Fibroblast of skin of back (primary cell): ENCODE measurements around the gene DNAH10.

ENCODE experiments used
- DNase-seq: peaks from one replicate; pipeline ENCODE4 v3.0.0-alpha.2; 2013

DNAH10 gene

GRCh38 chr12:123843912-123844748 lies 82.0 kb downstream of the DNAH10 start:
- DNase-seq, result no peak

DNA sequence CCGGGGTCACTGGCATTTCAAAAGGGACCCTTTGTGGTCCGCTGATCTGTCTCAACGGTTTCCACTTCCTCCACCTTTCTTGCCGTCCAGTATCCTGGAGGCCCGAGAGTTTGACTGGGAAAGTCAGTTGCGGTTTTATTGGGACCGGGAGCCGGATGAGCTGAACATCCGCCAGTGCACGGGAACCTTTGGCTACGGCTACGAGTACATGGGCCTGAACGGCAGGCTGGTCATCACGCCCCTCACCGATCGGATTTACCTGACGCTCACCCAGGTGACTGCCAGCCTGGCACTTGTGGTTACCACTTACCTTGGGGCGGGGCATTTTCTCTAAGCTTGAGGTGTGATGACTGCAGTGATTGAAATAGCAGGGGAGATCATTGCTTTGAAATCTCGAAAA lies 83.8 kb downstream of the DNAH10 start:
- no peak for DNase-seq

GRCh38 chr12:123846340-123846739 lies 84.2 kb downstream of the DNAH10 start:
- DNase-seq, result no peak

DNA sequence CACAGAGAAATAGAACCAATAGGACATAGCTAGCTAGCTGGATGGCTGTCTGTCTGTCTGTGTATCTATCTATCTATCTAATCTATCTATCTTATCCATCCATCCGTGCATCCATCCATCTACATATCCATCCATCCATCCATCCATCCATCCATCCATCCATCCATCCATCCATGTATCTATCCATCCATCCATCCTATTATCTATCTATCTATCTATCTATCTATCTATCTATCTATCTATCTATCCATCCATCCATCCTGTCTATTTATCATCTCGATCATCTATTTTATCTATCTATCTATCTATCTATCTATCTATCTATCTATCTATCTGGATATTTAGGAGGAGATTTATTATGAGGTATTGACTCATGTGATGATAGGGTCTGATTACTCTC lies 84.9 kb downstream of the DNAH10 start:
- no peak for DNase-seq

- no peak for DNase-seq
Observed at GRCh38 chr12:123847876-123848275, 85.8 kb downstream of the DNAH10 start.

DNA sequence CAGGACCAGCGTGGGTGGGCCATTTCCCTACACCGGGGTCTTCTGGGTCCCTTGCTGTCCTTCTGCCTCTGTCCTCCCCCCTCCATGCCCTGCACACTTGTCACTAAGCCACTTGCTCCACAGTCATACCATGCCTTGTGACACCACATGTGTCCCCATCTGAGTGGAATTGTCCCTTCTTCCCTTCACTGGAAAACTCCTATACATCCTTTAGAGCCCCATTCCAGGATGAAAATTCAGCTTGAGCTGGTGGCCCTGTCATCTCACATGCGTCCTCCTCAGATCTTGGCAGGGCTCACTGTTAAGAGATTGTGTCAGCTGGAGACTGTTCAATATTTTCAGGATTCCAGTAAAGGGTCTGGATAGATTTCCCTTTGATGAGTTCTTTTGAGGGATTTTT lies 87.4 kb downstream of the DNAH10 start:
- DNase-seq, result no peak

GRCh38 chr12:123850246-123851134 lies 88.4 kb downstream of the DNAH10 start:
- no peak for DNase-seq

- DNase-seq, result no peak
Observed at GRCh38 chr12:123853396-123854070, 91.4 kb downstream of the DNAH10 start.

- DNase-seq, result no peak
Observed at GRCh38 chr12:123854232-123854631, 92.1 kb downstream of the DNAH10 start.

DNA sequence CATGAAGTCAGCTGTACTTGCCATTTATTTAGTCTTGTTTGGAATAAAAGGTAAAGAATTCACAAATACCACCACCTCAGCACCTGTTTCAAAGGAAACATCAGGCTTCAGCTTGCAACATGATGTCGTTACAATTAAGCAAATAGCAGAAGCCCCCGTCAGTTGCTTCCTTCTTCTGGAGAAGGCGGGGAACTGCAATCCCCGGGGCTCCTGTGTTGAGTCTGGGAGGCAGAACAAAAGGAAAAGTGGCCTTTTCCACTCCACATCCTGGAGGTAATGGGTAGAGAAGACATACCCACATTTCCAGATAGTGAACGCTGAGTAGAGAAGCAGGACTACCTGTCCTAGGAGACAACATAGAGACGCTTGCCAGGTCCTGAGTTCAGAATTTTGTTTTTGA lies 92.8 kb downstream of the DNAH10 start:
- DNase-seq, result no peak

DNA sequence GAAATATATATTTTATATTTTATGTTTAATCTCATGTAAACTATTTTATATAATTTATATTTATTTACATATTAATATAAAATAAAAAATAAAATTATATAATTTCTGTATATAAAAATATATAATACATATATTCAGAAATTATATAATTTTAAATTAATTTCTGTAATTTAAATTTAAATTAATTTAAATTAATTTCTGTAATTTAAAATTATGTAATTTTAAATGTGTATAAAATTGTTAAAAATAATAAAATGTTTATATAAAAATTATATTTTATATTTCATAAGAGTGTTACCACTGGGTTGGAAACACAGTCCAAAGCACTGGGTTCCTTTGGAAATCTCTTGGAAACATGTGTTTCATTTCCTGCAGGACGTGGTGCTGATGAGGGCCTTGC lies 94.6 kb downstream of the DNAH10 start:
- no peak for DNase-seq

GRCh38 chr12:123858176-123858575 lies 96.1 kb downstream of the DNAH10 start:
- DNase-seq, result no peak

DNA sequence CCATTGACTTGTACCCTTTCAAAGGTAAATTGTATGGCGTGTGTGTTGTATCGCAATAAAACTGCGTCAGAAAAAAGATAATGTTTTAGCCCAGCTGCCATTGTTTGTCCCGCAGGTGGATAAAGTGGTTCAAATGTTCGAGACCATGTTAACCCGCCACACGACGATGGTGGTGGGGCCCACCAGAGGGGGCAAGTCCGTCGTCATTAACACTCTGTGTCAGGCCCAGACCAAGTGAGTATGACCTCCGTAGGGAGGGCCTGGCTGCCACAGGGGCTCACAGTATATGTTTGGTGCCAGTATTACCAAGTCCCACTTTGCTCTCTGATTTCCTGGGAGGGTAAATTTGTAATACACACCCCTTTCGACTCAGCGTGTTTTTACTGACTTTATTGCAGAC lies 96.9 kb downstream of the DNAH10 start:
- DNase-seq, result no peak

- no peak for DNase-seq
Observed at GRCh38 chr12:123860377-123860776, 98.3 kb downstream of the DNAH10 start.

GRCh38 chr12:123861392-123861791 lies 99.3 kb downstream of the DNAH10 start:
- DNase-seq, result no peak

DNA sequence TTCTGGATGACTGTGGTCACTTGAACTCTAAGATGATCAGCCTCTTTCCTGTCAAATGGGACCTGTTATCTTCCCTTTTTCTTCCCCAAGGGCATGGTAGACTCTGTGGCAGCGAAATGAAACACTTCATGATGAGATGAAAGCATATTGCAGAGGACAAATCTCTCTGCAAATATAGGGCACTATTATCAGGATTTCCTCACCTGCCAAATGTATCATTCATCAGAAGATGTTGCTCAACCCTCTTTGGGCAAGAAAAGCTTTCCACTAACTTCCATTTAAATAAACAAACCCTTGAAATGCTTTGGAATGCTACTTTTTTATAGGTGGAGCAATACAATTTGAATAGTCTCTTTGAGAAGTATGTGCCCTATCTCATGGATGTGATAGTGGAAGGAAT lies 105.0 kb downstream of the DNAH10 start:
- no peak for DNase-seq

DNA sequence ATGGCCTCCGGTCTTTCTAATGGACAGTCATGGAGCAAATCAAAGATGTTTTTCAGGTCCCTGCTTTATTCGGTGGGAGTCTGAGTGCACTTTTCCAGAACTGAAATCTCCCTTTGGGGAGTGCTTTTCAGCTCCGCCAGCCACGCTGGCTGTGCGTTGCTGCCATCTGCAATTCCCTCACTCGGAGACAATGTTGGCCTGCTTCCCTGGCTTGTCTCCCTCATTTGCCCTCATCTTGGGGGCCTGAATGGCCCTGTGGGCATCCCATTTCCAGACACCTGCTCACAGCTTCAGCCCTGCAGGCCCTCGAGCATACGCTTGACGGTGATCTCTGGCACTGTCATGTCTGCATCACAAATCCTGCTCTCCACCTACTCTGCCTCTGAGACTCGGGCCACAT lies 106.7 kb downstream of the DNAH10 start:
- no peak for DNase-seq

GRCh38 chr12:123873793-123874192 lies 111.7 kb downstream of the DNAH10 start:
- DNase-seq, result no peak

DNA sequence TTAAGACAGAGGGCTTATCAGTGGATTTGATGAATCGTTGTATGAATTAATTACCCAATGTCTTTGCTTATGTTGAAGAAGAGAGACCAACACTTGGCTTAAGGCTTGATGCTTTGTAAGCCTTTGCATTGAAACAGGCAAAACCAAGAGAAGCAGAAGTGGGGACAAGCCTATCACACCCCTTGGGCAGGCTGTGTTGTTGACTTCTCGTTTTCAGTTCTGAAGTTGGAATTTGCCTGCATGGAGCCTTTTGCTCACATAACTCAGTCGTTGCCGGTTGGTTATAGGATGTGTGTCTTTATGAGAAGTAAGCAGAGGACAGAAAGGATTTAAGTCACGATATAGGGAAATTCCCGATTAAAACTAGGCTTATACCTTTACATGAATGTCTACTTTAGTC lies 115.9 kb downstream of the DNAH10 start:
- DNase-seq, result no peak

- DNase-seq, result no peak
Observed at GRCh38 chr12:123879101-123879500, 117.0 kb downstream of the DNAH10 start.

DNA sequence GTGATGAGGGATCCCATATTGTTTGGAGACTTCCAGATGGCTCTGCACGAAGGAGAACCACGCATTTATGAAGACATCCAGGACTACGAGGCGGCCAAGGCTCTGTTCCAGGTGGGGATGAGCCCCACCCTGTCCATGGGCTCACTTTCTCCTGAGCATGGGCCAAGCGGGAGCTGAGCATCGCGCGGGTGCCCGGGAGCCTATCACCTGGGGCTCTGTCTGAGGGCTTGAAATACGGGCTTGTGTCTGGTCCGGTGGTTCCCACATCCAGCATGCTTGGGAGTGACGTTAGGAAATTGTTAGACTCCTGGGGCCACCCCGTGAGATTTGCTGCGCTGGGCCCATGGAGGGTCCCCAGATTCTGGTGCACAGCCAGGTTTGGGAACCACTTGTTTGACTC lies 117.6 kb downstream of the DNAH10 start:
- no peak for DNase-seq

- DNase-seq, result no peak
Observed at GRCh38 chr12:123882161-123882705, 120.1 kb downstream of the DNAH10 start.

DNA sequence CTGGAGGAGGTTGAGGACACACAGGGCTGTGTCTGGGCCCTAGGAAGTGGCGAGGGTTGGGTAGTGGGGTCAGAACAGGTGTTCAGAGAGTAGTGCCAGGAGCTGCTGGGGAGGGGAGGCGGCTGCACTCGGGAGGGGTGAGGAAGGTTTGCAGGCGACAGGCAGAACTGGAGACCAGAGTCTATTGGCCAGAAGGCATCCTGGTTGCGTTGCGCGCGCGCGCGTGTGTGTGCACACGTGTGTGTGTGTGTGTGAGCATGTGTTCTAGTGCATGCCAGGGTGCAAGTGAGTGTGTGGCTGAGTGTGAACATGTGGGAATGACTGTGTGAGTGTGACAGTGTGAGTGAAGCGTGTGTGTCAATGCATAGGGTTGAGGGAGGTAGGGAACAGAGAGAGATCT lies 124.2 kb downstream of the DNAH10 start:
- no peak for DNase-seq
